HepG2 (cell line): ENCODE measurements around the gene SEPTIN3. TPM values are rescaled to one million over a fixed set of nuclear protein-coding genes. Genes with fewer than 3 reads are reported as not detected.

Experiments
- ATAC-seq: fragments of 200-7000 bp; cut with Tn5 transposase; 3 replicates; pipeline ENCODE4 v1.9.1; 2020; ENCODE audit warnings: mild to moderate bottlenecking, moderate library complexity
- BruUV-seq: library from RNA; stranded (reverse); fragments of 400-500 nt; replicated peaks from 2 replicates; lab custom pipeline; 2021; lab: Mats Ljungman, UMichigan
- CTCF ChIA-PET: fragments of 300-600 bp; formaldehyde crosslinking; extraction: SDS; loops from one replicate; lab custom pipeline; 2021; ENCODE audit warnings: low total read pairs, inconsistent platforms, low intra/inter-chr PET ratio; lab: Yijun Ruan, JAX
- POLR2A ChIA-PET: fragments of 350-600 bp; sonication (Branson Sonifier 250); formaldehyde crosslinking; loops from one replicate; lab custom pipeline; 2020; ENCODE audit warnings: antibody characterized with exemption, inconsistent platforms; lab: Yijun Ruan, JAX
- DNase-seq: peaks from one replicate; pipeline ENCODE4 v3.0.0-alpha.2; 2015; ENCODE audit warnings: low spot score
- FAIRE-seq: peaks from 3 replicates; lab custom pipeline; 2011; peaks lifted over from hg19 to GRCh38; lab: Jason Lieb, UNC
- H2AFZ ChIP-seq: one replicate; pipeline ENCODE4 v1.6.1; 2011; ENCODE audit warnings: low read length, inconsistent platforms
- H3K27ac ChIP-seq: fragments of 300-600 bp; 3 replicates; pipeline ENCODE4 v1.8.0; 2011; ENCODE audit warnings: mixed run types, mild to moderate bottlenecking, mixed read lengths, low read length, inconsistent platforms; ENCODE audit not compliant: insufficient read depth; ENCODE audit errors: extremely low read length
- H3K27me3 ChIP-seq, 2 experiments: fragments of 200-600 bp in 1 of 2; 2 replicates in 1 of 2; 3 replicates in 1 of 2; pipeline versions ENCODE4 v1.6.0 to v1.8.0; 2011; ENCODE audit warnings: low read length in 2 of 2, mild to moderate bottlenecking in 2 of 2, moderate library complexity in 2 of 2, inconsistent platforms in 1 of 2; ENCODE audit not compliant: insufficient read depth in 2 of 2, control insufficient read depth in 1 of 2
- H3K36me3 ChIP-seq, 2 experiments: fragments of 200-600 bp in 1 of 2; replicated peaks in 1 of 2; 2 replicates in 1 of 2; 3 replicates in 1 of 2; pipeline versions ENCODE4 v1.5.1 to v1.8.0; 2011; ENCODE audit warnings: low read length in 2 of 2, inconsistent platforms in 1 of 2; ENCODE audit not compliant: insufficient read depth in 2 of 2, control insufficient read depth in 1 of 2
- H3K4me1 ChIP-seq: 2 replicates; pipeline ENCODE4 v1.5.1; 2012; ENCODE audit warnings: low read length, inconsistent platforms; ENCODE audit not compliant: insufficient read depth
- H3K4me2 ChIP-seq: 2 replicates; pipeline ENCODE4 v1.6.0; 2011; ENCODE audit warnings: low read depth, low read length, inconsistent platforms
- H3K4me3 ChIP-seq, 3 experiments: fragments of 200-600 bp in 1 of 3; sonication (generic), shearing (Covaris generic) in 1 of 3; replicated peaks in 1 of 3; 2 replicates each; pipeline ENCODE4 v1.5.1; 2011 to 2016; ENCODE audit warnings: low read length in 3 of 3, inconsistent platforms in 2 of 3, low read depth in 2 of 3, mild to moderate bottlenecking in 2 of 3, control low read depth in 1 of 3, mixed read lengths in 1 of 3; ENCODE audit not compliant: insufficient read depth in 1 of 3
- H3K79me2 ChIP-seq: one replicate; pipeline ENCODE4 v1.6.1; 2011; ENCODE audit warnings: low read length, inconsistent platforms; ENCODE audit not compliant: insufficient read depth
- H3K9ac ChIP-seq: 2 replicates; pipeline ENCODE4 v1.6.0; 2011; ENCODE audit warnings: mild to moderate bottlenecking, low read depth, low read length, inconsistent platforms; ENCODE audit not compliant: insufficient read depth
- H3K9me3 ChIP-seq: 2 replicates; pipeline ENCODE4 v1.5.1; 2012; ENCODE audit warnings: mild to moderate bottlenecking, low read length
- H4K20me1 ChIP-seq: 2 replicates; pipeline ENCODE4 v1.6.0; 2011; ENCODE audit warnings: inconsistent platforms, mild to moderate bottlenecking, low read length, moderate library complexity; ENCODE audit not compliant: insufficient read depth
- ATF5 ChIP-seq: sonication (generic); formaldehyde crosslinking; IDR thresholded peaks from 2 replicates; pipeline ENCODE4 v1.4.0; 2020; ENCODE audit warnings: mild to moderate bottlenecking, low read depth, missing genetic modification reagents
- E2F2 ChIP-seq: sonication (generic); formaldehyde crosslinking; IDR thresholded peaks from 2 replicates; pipeline ENCODE4 v1.4.0; 2020; ENCODE audit warnings: missing genetic modification reagents, borderline replicate concordance
- HOMEZ ChIP-seq: IDR thresholded peaks from 2 replicates; pipeline ENCODE4 v1.6.1; 2016; ENCODE audit warnings: low read depth
- NR0B2 ChIP-seq: sonication (generic); formaldehyde crosslinking; IDR thresholded peaks from 2 replicates; pipeline ENCODE4 v1.4.0; 2020; ENCODE audit warnings: mild to moderate bottlenecking, missing genetic modification reagents
- ZNF251 ChIP-seq: sonication (generic); formaldehyde crosslinking; IDR thresholded peaks from 2 replicates; pipeline ENCODE4 v1.9.0; 2021; ENCODE audit warnings: mild to moderate bottlenecking, missing genetic modification reagents
- WGBS: methylation state at CpG from one replicate; pipeline ENCODE4 v1.1.6; 2017; ENCODE audit warnings: low lambda C conversion rate; 5-methylcytosine and 5-hydroxymethylcytosine counted together
- in situ Hi-C: cut with HindIII; loops from 2 replicates; pipeline ENCODE4 v1.10.0; 2017; ENCODE audit warnings: low pct_unique_long_range_greater_than_20kb; ENCODE audit not compliant: extremely low pct_ligation_motif_present
- intact Hi-C: fragments of 100-400 bp; cut with micrococcal nuclease; formaldehyde crosslinking; loops from one replicate; pipeline ENCODE4 v1.10.0; 2022; ENCODE audit not compliant: unreplicated experiment
- polyA plus RNA-seq, 8 experiments: library from polyadenylated mRNA; depleted of rRNA in 3 of 8; stranded (reverse) in 7 of 8; unstranded in 1 of 8; fragments of >200 nt; fragmentation: Illumina TruSeq in 4 of 8; extraction: Trizol in 4 of 8; gene quantifications; 2 replicates each; pipeline versions ENCODE4 v1.2.1 to v1.2.3, GENCODE V29; 2011 to 2016; ENCODE audit warnings: low read depth in 4 of 8, missing spikeins in 1 of 8, mixed read lengths in 1 of 8; ENCODE audit not compliant: insufficient read depth in 1 of 8
- total RNA-seq, 5 experiments: library from RNA; depleted of rRNA; stranded (reverse); fragments of >200 nt; fragmentation: Illumina TruSeq; extraction: Trizol; gene quantifications; 2 replicates each; pipeline ENCODE4 v1.2.3, GENCODE V29; 2016; ENCODE audit warnings: low read depth in 1 of 5

SEPTIN3 gene
- total and polyA plus RNA-seq, 2 of the 13 experiments (the other 11 are each of a cell fraction or from before 2014, with no cell fraction given) = 0.04 TPM; not detected in 1

- BruUV-seq = no TSS peak
- in situ Hi-C loops = no loop called here
- FAIRE-seq (no peak), ATAC-seq (no peak), DNase-seq (no peak)
- Histone ChIP-seq H3K4me3 (no peak overlapping the region), H3K27ac (no peak overlapping the region), H3K4me1 (peaks cover 57% of the 10 kb centered on the region), H3K9me3 (no peaks in the 10 kb centered on the region), H3K4me2 (no peak overlapping the region), H4K20me1 (no peaks in the 10 kb centered on the region), H3K36me3 (no peaks in the 10 kb centered on the region), H3K27me3 (peaks cover 13 to 35% of the 10 kb centered on the region in 2 experiments; a peak in 4 of 5 replicates), H2AFZ (no peak overlapping the region), H3K9ac (no peak overlapping the region), H3K79me2 (no peaks in the 10 kb centered on the region)
- TF ChIP-seq ATF5 (CRISPR knock-in tag) (no peak), NR0B2 (CRISPR knock-in tag) (no peak), E2F2 (CRISPR knock-in tag) (no peak), HOMEZ (CRISPR knock-in tag) (no peak), ZNF251 (no peak)
- CTCF ChIA-PET = no interaction called here
- POLR2A ChIA-PET = no interaction called here
- intact Hi-C loops = no loop called here
- 87% methylated on average over 12 of the region's 14 CpGs for WGBS
Observed at GRCh38 chr22:41923595-41924276, 45.5 kb upstream of the SEPTIN3 start.
